Prostate gland (tissue), 2 donors: ENCODE measurements around the gene IGFL3. TPM values are rescaled to one million over a fixed set of nuclear protein-coding genes. Genes with fewer than 3 reads are reported as not detected.
"Not testable (repeated sequence)": the region's sequence is repeated elsewhere in the genome, so short reads cannot be mapped to it uniquely, and the experiment has no call there.

Experiments
- DNase-seq: peaks from one replicate; pipeline ENCODE4 v3.0.0-alpha.2; 2019; ENCODE audit warnings: low spot score
- H3K27ac ChIP-seq, 2 donors: fragments of 200-600 bp; sonication (generic); 2 replicates each; pipeline ENCODE4 v1.5.1; 2017 to 2019
- H3K27me3 ChIP-seq: fragments of 200-600 bp; sonication (generic); replicated peaks from 2 replicates; pipeline ENCODE4 v1.5.1; 2019; ENCODE audit not compliant: insufficient read depth
- H3K36me3 ChIP-seq, 2 donors: fragments of 200-600 bp; sonication (generic); 1 replicate in 1 of 2; 2 replicates in 1 of 2; pipeline versions ENCODE4 v1.5.1 to v1.8.1; 2017 to 2019
- H3K4me1 ChIP-seq: fragments of 200-600 bp; sonication (generic); replicated peaks from 2 replicates; pipeline ENCODE4 v1.5.1; 2019
- H3K4me3 ChIP-seq, 2 donors: fragments of 200-600 bp; sonication (generic); 2 replicates each; pipeline ENCODE4 v1.5.1; 2017 to 2019
- H3K9me3 ChIP-seq: fragments of 200-600 bp; sonication (generic); 2 replicates; pipeline ENCODE4 v1.5.1; 2017
- CTCF ChIP-seq, 4 experiments: fragments of 200-600 bp in 2 of 4; fragments of 450-650 bp in 2 of 4; sonication (generic) in 2 of 4; IDR thresholded peaks; 1 replicate in 3 of 4; 2 replicates in 1 of 4; pipeline ENCODE4 v1.5.1; 2016 to 2019; ENCODE audit warnings: antibody characterized with exemption in 4 of 4, mild to moderate bottlenecking in 2 of 4, moderate library complexity in 2 of 4
- POLR2A ChIP-seq: fragments of 450-650 bp; IDR thresholded peaks from one replicate; pipeline ENCODE4 v1.6.1; 2016; ENCODE audit warnings: antibody characterized with exemption, mild to moderate bottlenecking
- POLR2AphosphoS5 ChIP-seq: sonication (generic); formaldehyde crosslinking; IDR thresholded peaks from one replicate; pipeline ENCODE4 v1.6.1; 2017; ENCODE audit warnings: antibody characterized with exemption
- WGBS: methylation state at CpG from one replicate; pipeline ENCODE4 v1.1.5; 2018; 5-methylcytosine and 5-hydroxymethylcytosine counted together
- intact Hi-C: fragments of 100-400 bp; cut with DNase I; formaldehyde crosslinking; loops from one replicate; pipeline ENCODE4 v1.14.2; 2022
- total RNA-seq, 2 donors: library from RNA; depleted of rRNA; stranded (reverse); fragments of >200 nt; gene quantifications; one replicate each; pipeline ENCODE4 v1.1.0, GENCODE V29; 2016

IGFL3 gene
- total RNA-seq, 2 donors from 2014 or later: not detected

DNA sequence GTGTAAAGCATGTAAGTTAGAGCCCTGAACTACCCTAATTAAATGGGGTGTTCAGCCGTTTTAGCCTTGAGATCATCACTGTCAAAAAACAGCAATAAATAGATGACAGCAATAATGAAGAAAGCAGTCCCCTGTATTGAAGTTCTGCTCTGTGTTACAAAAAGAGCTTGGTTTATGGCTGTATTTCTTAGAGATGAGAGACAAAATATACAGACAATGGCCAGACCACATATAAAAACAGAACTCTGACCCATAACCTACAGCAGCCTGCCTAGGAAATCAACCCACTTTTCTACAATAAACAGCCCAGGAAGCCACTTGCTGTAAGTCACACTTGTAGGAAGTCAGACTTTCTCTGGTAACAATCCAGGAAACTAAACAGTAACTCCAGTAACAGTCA is 10.8 kb downstream of the IGFL3 start:
- Histone ChIP-seq H3K27me3 (peaks cover 6% of the 10 kb centered on the region), H3K4me3 (no peak overlapping the region), H3K4me1 (no peaks in the 10 kb centered on the region), H3K9me3 (no peaks in the 10 kb centered on the region), H3K27ac (no peak overlapping the region), H3K36me3 (no peaks in the 10 kb centered on the region)
- intact Hi-C loops: no loop called here
- TF ChIP-seq CTCF (IDR thresholded peaks at IDR 0.05): no peak
- no peak for TF ChIP-seq POLR2A
- no peak for TF ChIP-seq POLR2AphosphoS5
- WGBS: 10% methylated on average over 1 of the region's 1 CpG
- DNase-seq: no peak

GRCh38 chr19:46112527-46112926 is 12.0 kb downstream of the IGFL3 start:
- Histone ChIP-seq H3K36me3 (no peaks in the 10 kb centered on the region), H3K9me3 (no peaks in the 10 kb centered on the region), H3K27me3 (peaks cover 6% of the 10 kb centered on the region), H3K4me3 (no peak overlapping the region), H3K4me1 (no peaks in the 10 kb centered on the region), H3K27ac (no peak overlapping the region)
- DNase-seq: no peak
- intact Hi-C loops: no loop called here
- TF ChIP-seq POLR2AphosphoS5: no peak
- WGBS: 78% methylated on average over 2 of the region's 2 CpGs

GRCh38 chr19:46111376-46111775 is 13.1 kb downstream of the IGFL3 start:
- DNase-seq: no peak
- H3K4me3 ChIP-seq: no peak overlapping the region
- H3K9me3 ChIP-seq: no peaks in the 10 kb centered on the region
- TF ChIP-seq POLR2A: no peak
- TF ChIP-seq CTCF (IDR thresholded peaks at IDR 0.05): no peak
- no peak for TF ChIP-seq POLR2AphosphoS5
- H3K27me3 ChIP-seq: peaks cover 6% of the 10 kb centered on the region
- no peaks in the 10 kb centered on the region for H3K36me3 ChIP-seq
- no peak overlapping the region for H3K27ac ChIP-seq
- 56% methylated on average over 3 of the region's 3 CpGs for WGBS
- no peaks in the 10 kb centered on the region for H3K4me1 ChIP-seq
- intact Hi-C loops: no loop called here

DNA sequence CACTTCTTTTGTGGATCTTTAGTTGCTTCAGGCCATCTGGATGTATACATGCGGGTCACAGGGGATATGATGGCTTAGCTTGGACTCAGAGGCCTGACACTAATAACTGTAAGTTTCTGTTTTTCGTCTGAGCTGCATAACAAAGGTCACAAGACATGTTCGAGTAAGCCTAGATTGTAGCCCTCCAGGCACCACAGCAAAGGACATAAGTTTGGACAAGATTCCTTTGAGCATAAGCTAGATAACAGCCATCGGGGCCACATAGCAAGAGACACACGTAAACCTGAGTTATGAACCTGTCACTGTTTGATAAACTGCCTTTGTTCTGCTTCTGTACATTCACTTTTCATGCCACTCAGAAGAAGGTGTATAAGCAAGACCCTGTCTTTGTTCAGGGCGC is 14.6 kb downstream of the IGFL3 start:
- H3K27me3 ChIP-seq: peaks cover 6% of the 10 kb centered on the region
- H3K9me3 ChIP-seq: no peaks in the 10 kb centered on the region
- TF ChIP-seq POLR2A: no peak
- no peak for TF ChIP-seq CTCF (IDR thresholded peaks at IDR 0.05)
- TF ChIP-seq POLR2AphosphoS5: no peak
- no peaks in the 10 kb centered on the region for H3K36me3 ChIP-seq
- H3K4me1 ChIP-seq: no peaks in the 10 kb centered on the region
- DNase-seq: no peak
- 36% methylated on average over 6 of the region's 6 CpGs for WGBS
- intact Hi-C loops: no loop called here
- H3K27ac ChIP-seq: no peak overlapping the region
- H3K4me3 ChIP-seq: no peak overlapping the region

DNA sequence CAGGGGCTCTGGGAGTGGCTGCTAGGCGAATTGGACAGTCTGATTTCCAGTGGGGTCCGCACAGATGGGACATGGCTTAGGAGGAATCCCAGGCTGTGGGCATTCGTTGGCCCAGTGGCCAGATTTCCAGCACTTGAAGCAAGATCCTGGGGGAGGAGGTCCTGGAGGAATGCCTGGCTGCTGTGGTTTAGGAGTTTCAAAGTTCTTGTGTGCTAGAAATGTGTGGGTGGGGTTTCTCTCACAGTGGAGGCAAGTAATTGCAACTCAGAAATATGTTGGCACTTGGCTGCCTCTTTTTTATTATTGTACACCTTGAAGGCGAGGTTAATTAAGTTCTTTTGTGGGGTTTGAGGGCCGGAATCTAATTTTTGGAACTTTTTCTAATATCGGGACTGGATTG is 17.1 kb downstream of the IGFL3 start:
- Histone ChIP-seq H3K9me3 (no peaks in the 10 kb centered on the region), H3K27ac (no peak overlapping the region), H3K4me1 (no peaks in the 10 kb centered on the region), H3K4me3 (no peak overlapping the region), H3K36me3 (no peaks in the 10 kb centered on the region), H3K27me3 (no peaks in the 10 kb centered on the region)
- TF ChIP-seq POLR2A (no peak), CTCF (IDR thresholded peaks at IDR 0.05) (no peak)
- WGBS: 58% methylated on average over 6 of the region's 6 CpGs
- DNase-seq: no peak
- intact Hi-C loops: no loop called here

GRCh38 chr19:46102333-46102732 is 22.2 kb downstream of the IGFL3 start:
- 69% methylated on average over 7 of the region's 7 CpGs for WGBS
- intact Hi-C loops, H3K27ac ChIP-seq, H3K4me1 ChIP-seq, H3K9me3 ChIP-seq, H3K4me3 ChIP-seq, DNase-seq, H3K27me3 ChIP-seq, H3K36me3 ChIP-seq: not testable (repeated sequence)
